Skeletal muscle tissue (tissue), 4 donors: ENCODE data around the gene MAP4K5. TPM values are rescaled to one million over a fixed set of nuclear protein-coding genes. Genes with fewer than 3 reads are reported as not detected.

Experiments used
- H3K27ac ChIP-seq: one replicate; pipeline ENCODE4 v1.7.0; 2013; ENCODE audit warnings: mild to moderate bottlenecking, low read depth, low read length, inconsistent platforms
- H3K27me3 ChIP-seq, 3 donors: one replicate each; pipeline ENCODE4 v1.7.0; 2013; ENCODE audit warnings: low read length in 3 of 3; ENCODE audit not compliant: control insufficient read depth in 3 of 3, insufficient read depth in 3 of 3
- H3K36me3 ChIP-seq, 3 donors: one replicate each; pipeline ENCODE4 v1.7.0; 2013; ENCODE audit warnings: low read length in 3 of 3; ENCODE audit not compliant: control insufficient read depth in 3 of 3, insufficient read depth in 3 of 3
- H3K4me1 ChIP-seq, 3 donors: one replicate each; pipeline ENCODE4 v1.7.0; 2013; ENCODE audit warnings: low read length in 3 of 3, mild to moderate bottlenecking in 3 of 3; ENCODE audit not compliant: control insufficient read depth in 3 of 3, insufficient read depth in 3 of 3
- H3K4me3 ChIP-seq, 3 donors: one replicate each; pipeline ENCODE4 v1.7.0; 2013; ENCODE audit warnings: low read length in 3 of 3
- H3K9ac ChIP-seq, 3 donors: one replicate each; pipeline ENCODE4 v1.7.0; 2013; ENCODE audit warnings: low read length in 3 of 3, mild to moderate bottlenecking in 3 of 3, moderate library complexity in 2 of 3, low read depth in 1 of 3
- H3K9me3 ChIP-seq, 3 donors: one replicate each; pipeline ENCODE4 v1.7.0; 2013; ENCODE audit warnings: low read length in 3 of 3; ENCODE audit not compliant: control insufficient read depth in 3 of 3
- total RNA-seq: library from RNA; depleted of rRNA; stranded (reverse); fragments of >200 nt; gene quantifications from one replicate; pipeline ENCODE4 v1.2.3, GENCODE V29; 2014
- donor health status: Osteomylitis.

The MAP4K5 gene
- total RNA-seq, 1 donor from 2014 or later, result 27.1 TPM

GRCh38 chr14:50397390-50398188 lies 134.8 kb downstream of the MAP4K5 start:
- peak overlapping the region; percentile 70 for H3K27ac ChIP-seq
- H3K4me3 ChIP-seq, result peak overlapping the region; percentile 87 to 90 (median 89)

DNA sequence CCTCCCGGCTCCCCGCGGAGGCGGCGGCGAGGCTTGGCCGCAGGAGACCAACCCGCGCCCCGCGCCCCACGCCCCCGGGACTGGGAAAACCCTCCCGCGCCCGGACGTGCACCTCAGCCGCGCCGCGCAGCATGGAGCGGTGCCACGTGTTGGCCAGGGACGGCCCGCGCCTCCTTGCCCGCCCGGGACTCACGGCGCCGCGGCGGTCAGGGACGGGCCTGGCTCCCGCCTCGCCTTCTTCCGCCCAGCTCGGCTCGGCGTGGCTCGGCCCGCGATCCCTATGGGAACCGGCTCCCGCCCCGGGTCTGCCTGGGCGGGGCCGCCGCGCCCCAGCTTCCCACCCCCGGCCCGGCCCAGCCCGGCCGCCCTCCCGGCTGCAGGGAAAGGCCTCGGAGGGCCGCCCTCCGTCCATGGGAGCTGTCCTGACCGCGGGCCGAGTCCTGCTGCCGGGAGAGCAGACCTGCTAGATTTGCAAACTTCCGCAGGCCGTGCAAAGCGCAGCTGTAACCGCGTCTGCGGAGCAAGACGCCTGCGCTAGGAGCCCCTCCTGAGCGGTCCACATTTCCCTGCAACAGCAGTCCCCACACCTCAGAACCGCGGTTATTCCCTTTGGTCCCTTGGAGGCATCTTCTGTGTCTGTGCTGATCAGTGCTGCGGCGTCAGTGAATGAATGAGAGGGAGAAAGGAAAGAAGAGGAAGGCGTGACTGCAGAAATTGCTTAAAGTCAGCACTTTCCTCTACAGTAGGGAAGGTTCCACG lies 135.6 kb downstream of the MAP4K5 start, which contains the start of gene CDKL1:
TSS of gene CDKL1 (minus strand) at position 251 of the 759 bp plus-strand sequence. CDS start 1,013 bp downstream, outside the sequence.
- Histone ChIP-seq H3K9ac (peak within 1 kb of the TSS; percentile 72 to 83 (median 81)), H3K9me3 (no peaks in the 10 kb centered on the region), H3K4me3 (peak within 1 kb of the TSS; percentile 87 to 90 (median 89)), H3K27ac (peak within 1 kb of the TSS; percentile 70), H3K27me3 (no peaks in the 10 kb centered on the region), H3K36me3 (no peaks in the 10 kb centered on the region), H3K4me1 (peaks cover 11 to 21% (median 13%) of the 10 kb centered on the region in 3 donors)

More at GRCh38 chr14:50397390-50398188, 134.8 kb downstream of the MAP4K5 start:
- Histone ChIP-seq H3K9ac (peak overlapping the region; percentile 65 to 83 (median 81)), H3K27me3 (no peaks in the 10 kb centered on the region), H3K9me3 (no peaks in the 10 kb centered on the region), H3K36me3 (no peaks in the 10 kb centered on the region), H3K4me1 (peaks cover 11 to 21% (median 13%) of the 10 kb centered on the region in 3 donors)

DNA sequence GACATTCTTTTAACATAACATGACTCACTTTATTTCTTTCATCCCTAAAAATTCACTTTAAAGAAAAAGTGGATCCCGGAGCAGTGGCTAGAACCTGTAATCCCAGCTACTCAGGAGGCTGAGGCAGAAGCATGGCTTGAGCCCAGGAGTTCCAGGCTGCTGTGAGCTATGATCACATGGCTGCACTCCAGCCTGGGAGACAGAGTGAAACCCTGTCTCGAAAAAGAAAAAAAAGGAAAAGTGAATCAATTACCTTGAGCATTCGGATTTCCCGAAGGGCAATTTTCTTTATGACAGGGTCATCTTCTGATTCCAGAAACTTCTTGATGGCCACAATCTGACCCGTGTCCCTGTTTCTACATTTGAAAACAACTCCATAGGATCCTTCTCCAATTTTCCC lies 136.9 kb downstream of the MAP4K5 start:
- Histone ChIP-seq H3K9me3 (no peaks in the 10 kb centered on the region), H3K9ac (no peak overlapping the region), H3K4me3 (peak overlapping the region; percentile 87 to 90 (median 89)), H3K27me3 (no peaks in the 10 kb centered on the region), H3K4me1 (peaks cover 11 to 21% (median 13%) of the 10 kb centered on the region in 3 donors), H3K36me3 (no peaks in the 10 kb centered on the region), H3K27ac (peak overlapping the region; percentile 70)

- H3K9me3 ChIP-seq, result no peaks in the 10 kb centered on the region
- no peaks in the 10 kb centered on the region for H3K27me3 ChIP-seq
- no peaks in the 10 kb centered on the region for H3K36me3 ChIP-seq
- peaks cover 11 to 19% (median 13%) of the 10 kb centered on the region in 3 donors for H3K4me1 ChIP-seq
- no peak overlapping the region for H3K9ac ChIP-seq
- H3K4me3 ChIP-seq, result no peak overlapping the region
- H3K27ac ChIP-seq, result no peak overlapping the region
Measured at GRCh38 chr14:50394713-50395112, 137.7 kb downstream of the MAP4K5 start.

DNA sequence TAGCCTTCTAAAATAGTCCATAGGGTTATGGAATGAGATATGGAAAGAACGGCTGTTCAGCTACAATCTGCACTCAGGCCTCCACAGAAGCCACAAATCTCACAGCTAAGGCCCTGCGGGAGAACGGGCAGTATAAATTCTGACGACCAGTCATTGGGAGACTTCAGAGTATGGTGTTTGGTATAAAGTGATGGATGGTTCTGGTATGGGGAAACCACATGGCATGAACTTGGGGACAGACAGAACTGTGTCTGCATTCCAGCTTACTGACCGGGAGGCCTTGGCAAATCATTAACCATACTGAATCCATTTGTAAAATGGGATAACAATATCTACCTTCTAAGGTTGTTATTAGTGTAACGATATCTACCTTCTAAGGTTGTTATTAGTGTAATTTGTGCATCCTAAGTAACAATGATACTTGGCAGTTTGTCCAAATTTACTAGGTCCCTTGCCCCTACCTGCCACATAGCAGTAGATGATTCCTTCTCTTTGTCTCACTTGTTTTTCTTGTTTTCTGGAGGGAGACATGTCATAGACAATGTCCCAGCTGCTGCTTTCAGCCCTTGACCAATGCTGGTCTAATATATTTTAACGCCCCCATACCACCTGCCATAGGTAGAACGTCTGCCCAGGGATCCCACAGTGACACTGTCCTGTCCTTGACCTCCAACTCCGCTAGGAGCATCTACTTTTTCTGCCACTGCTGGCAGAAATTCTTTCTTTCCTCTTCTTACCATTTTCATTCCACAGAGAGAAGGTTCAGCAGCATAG lies 142.5 kb downstream of the MAP4K5 start:
- Histone ChIP-seq H3K27me3 (no peaks in the 10 kb centered on the region), H3K27ac (no peak overlapping the region), H3K9ac (no peak overlapping the region), H3K9me3 (no peaks in the 10 kb centered on the region), H3K36me3 (no peaks in the 10 kb centered on the region), H3K4me1 (no peaks in the 10 kb centered on the region), H3K4me3 (no peak overlapping the region)

DNA sequence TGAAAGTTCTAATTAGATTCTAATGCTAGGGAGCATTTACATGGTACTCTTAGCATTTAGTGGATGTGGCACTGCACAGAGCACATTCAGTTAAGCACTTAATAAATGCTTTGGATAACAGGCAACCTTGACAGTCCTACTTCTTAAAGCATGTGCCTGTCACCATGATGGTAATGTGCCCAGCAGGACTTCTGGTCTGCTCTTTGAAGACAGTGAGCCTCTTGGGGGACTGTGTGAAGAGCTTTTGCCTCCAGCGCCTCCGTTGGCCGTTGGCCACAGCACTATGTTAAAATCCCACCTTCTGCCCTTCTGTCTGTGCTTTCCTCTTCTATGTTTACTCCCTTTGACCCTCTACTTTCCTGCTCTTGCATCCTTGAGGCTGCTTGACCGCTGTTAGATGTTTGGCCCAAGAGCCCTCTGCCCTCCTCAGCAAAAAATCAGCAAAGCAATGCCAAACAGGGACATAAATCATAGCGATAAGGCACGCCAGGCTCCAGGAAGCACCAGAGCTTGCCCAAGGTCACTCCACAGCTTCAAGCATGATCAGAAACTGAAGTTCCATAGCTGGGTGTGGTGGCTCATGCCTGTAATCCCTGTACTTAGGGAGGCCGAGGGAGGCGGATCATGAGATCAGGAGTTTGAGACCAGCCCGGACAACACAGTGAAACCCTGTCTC lies 144.0 kb downstream of the MAP4K5 start:
- Histone ChIP-seq H3K4me1 (no peaks in the 10 kb centered on the region), H3K4me3 (no peak overlapping the region), H3K27me3 (no peaks in the 10 kb centered on the region), H3K36me3 (no peaks in the 10 kb centered on the region), H3K9ac (no peak overlapping the region), H3K9me3 (no peaks in the 10 kb centered on the region), H3K27ac (no peak overlapping the region)

- no peaks in the 10 kb centered on the region for H3K36me3 ChIP-seq
- H3K4me3 ChIP-seq, result no peak overlapping the region
- H3K4me1 ChIP-seq, result no peaks in the 10 kb centered on the region
- no peaks in the 10 kb centered on the region for H3K27me3 ChIP-seq
- no peaks in the 10 kb centered on the region for H3K9me3 ChIP-seq
- no peak overlapping the region for H3K9ac ChIP-seq
- no peak overlapping the region for H3K27ac ChIP-seq
Measured at GRCh38 chr14:50387548-50387947, 144.8 kb downstream of the MAP4K5 start.

GRCh38 chr14:50383618-50384225 lies 148.6 kb downstream of the MAP4K5 start:
- Histone ChIP-seq H3K4me1 (no peaks in the 10 kb centered on the region), H3K9ac (no peak overlapping the region), H3K4me3 (no peak overlapping the region), H3K27me3 (no peaks in the 10 kb centered on the region), H3K27ac (no peak overlapping the region), H3K36me3 (peaks cover 0 to 3% (median 0%) of the 10 kb centered on the region in 3 donors), H3K9me3 (no peaks in the 10 kb centered on the region)

DNA sequence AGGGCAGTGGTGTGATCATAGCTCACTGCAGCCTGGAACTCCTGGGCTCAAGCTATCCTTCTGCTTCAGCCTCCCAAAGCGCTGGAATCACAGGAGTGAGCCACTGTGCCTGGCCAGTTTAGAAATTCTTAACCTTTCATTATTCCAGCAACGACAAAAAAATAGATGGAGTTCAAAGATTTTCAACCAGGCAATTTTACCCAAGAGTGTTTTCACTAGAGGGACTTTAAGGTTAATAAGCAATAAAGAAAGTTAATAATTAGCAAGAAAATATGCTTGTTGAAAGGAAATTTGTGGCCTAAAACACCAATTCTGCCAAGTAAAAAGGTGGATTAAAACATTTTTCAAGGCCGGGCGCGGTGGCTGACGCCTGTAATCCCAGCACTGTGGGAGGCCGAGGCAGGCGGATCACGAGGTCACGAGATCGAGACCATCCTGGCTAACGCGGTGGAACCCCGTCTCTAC lies 150.5 kb downstream of the MAP4K5 start:
- H3K4me1 ChIP-seq, result no peaks in the 10 kb centered on the region
- no peak overlapping the region for H3K4me3 ChIP-seq
- H3K36me3 ChIP-seq, result peaks cover 0 to 3% (median 0%) of the 10 kb centered on the region in 3 donors
- no peak overlapping the region for H3K9ac ChIP-seq
- H3K9me3 ChIP-seq, result no peaks in the 10 kb centered on the region
- H3K27me3 ChIP-seq, result no peaks in the 10 kb centered on the region
- no peak overlapping the region for H3K27ac ChIP-seq
